GM12864 (cell line): ENCODE measurements around the gene PROK1.
"Not testable (repeated sequence)": the region's sequence is repeated elsewhere in the genome, so short reads cannot be mapped to it uniquely, and the experiment has no call there.

Experiments used
- DNase-seq: peaks from one replicate; pipeline ENCODE4 v3.0.0-alpha.2; 2011; ENCODE audit warnings: low read depth
- H3K4me3 ChIP-seq: 2 replicates; pipeline ENCODE4 v1.5.1; 2011; ENCODE audit warnings: mild to moderate bottlenecking, low read depth, low read length, control low read depth
- TF ChIP-seq, protein P1 (sequence below): IDR thresholded peaks from 2 replicates; pipeline ENCODE4 v1.5.1; 2011; ENCODE audit warnings: low read depth, mild to moderate bottlenecking, moderate library complexity, low read length, control low read depth, inconsistent platforms; ENCODE audit errors: missing control alignments

Gene PROK1

DNA sequence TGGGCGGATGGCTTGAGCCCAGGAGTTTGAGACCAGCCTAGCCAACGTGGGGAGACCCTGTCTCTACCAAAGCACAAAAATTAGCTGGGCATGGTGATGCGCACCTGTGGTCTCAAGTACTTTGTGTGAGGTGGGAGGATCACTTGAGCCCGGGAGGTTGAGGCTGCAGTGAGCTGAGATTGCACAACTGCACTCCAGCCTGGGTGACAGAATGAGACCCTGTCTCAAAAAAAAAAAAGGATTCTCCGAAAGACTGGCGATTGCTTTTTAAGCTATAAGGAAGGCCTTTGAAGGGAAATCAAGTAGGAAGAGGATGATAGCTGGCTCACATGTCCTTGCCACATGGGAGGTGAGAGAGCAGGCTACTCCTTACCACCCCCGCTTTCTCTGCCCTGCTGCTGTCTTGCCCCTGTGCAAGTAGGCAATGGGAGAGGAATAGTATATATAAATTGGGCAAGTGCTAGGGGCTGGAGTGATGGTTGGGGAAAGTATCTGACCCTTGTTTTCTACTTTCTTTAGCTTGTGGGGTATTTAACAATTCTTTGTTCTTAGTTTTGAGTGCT, 39.7 kb upstream of the PROK1 start:
- TF ChIP-seq, protein P1, sequence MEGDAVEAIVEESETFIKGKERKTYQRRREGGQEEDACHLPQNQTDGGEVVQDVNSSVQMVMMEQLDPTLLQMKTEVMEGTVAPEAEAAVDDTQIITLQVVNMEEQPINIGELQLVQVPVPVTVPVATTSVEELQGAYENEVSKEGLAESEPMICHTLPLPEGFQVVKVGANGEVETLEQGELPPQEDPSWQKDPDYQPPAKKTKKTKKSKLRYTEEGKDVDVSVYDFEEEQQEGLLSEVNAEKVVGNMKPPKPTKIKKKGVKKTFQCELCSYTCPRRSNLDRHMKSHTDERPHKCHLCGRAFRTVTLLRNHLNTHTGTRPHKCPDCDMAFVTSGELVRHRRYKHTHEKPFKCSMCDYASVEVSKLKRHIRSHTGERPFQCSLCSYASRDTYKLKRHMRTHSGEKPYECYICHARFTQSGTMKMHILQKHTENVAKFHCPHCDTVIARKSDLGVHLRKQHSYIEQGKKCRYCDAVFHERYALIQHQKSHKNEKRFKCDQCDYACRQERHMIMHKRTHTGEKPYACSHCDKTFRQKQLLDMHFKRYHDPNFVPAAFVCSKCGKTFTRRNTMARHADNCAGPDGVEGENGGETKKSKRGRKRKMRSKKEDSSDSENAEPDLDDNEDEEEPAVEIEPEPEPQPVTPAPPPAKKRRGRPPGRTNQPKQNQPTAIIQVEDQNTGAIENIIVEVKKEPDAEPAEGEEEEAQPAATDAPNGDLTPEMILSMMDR, result no peak
- no peak for DNase-seq

DNA sequence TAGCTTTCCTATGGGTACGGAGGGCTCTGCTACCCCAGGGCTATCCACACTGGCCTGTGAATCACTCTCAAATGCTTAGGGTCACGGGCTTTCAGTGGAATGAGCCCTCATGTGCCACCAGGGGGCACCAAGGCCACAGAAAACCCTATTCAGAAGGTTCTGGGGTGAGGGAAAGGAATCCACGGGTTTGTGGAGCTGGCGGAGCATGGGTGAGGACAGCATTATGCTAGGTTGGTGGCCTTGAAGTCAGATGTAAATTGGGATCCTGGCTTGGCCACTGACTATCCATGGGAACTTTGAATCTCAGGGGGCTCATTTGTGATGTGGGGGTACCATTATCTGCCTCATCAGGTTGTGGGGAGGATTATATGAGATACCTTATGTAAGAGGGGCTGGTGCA, 38.4 kb upstream of the PROK1 start:
- H3K4me3 ChIP-seq, result no peak overlapping the region
- DNase-seq, result peak; percentile 30
- TF ChIP-seq, protein P1, result peak; percentile 87

More for the DNA sequence above, 39.7 kb upstream of the PROK1 start:
- no peak overlapping the region for H3K4me3 ChIP-seq

DNA sequence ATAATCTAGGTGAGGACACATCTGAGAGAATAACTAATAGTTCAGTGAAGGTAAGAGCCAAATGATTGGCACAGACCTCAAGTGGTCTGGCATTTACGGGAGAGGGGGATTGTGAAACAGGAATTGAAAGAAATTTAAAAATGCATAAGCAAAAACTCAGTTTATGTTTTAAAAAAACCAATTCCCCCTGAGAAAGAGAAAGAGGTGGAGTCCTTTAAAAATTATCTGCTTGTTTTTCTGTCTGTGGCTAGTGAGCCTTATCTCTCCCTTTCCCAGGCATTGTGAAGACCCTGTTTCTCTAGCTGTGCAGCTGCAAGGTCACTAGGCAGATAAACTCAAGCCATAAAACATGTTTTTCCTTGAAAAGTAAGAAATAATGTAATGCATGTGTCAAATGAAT, 37.9 kb upstream of the PROK1 start:
- not testable (repeated sequence) for DNase-seq, H3K4me3 ChIP-seq

DNA sequence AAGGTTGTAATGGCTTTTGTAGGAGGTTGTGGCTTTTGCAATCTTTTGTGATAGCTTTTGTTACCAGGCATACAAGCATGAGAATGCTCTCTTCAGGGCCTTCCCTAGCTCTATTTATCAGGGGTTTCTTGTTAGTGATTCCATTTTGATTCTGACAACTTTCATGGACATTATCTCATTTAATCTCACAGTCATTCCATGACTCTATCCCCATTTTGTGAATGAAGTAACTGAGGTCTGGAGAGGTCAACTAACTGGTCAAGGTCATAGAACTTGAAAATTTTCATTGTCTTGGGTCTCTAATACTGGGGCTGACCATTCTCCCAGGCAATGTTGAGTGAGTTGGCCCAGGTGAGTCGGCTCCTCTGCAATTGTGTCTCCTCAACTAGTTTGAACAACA, 32.2 kb upstream of the PROK1 start:
- DNase-seq, result no peak

DNA sequence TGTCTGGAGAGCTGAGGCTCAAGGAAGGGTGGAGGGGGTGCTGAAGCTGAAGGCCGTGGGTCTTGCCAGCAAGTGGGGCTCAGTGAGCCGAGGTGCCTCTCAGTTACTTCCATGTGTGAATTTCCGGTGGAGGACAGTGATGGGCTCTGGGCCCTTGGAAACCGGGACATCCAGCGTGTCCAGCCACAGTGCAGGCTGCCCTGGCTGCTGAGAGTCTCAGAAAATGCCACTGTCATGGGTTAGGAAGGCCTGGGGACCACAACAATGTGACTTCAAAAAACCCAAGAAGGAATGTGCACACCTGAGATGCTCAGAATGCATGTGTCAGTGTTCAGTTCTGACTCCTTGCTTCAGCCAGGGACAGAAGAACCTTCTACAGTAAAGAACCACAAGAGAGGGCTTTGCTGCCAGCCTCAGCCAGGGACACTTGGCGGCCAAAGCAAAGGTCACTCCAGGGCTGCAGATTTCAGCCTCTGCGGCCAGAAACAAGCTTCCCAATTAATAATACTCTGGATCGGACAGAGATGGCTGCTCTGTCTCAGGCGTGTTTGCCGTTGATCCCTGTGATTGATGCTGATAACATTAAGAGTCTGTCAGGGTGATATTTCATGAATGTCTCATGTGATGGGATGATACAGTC, 30.8 kb upstream of the PROK1 start:
- TF ChIP-seq, protein P1, result no peak
- no peak overlapping the region for H3K4me3 ChIP-seq
- no peak for DNase-seq

More for the DNA sequence above, 32.2 kb upstream of the PROK1 start:
- TF ChIP-seq, protein P1, result no peak
- no peak overlapping the region for H3K4me3 ChIP-seq

DNA sequence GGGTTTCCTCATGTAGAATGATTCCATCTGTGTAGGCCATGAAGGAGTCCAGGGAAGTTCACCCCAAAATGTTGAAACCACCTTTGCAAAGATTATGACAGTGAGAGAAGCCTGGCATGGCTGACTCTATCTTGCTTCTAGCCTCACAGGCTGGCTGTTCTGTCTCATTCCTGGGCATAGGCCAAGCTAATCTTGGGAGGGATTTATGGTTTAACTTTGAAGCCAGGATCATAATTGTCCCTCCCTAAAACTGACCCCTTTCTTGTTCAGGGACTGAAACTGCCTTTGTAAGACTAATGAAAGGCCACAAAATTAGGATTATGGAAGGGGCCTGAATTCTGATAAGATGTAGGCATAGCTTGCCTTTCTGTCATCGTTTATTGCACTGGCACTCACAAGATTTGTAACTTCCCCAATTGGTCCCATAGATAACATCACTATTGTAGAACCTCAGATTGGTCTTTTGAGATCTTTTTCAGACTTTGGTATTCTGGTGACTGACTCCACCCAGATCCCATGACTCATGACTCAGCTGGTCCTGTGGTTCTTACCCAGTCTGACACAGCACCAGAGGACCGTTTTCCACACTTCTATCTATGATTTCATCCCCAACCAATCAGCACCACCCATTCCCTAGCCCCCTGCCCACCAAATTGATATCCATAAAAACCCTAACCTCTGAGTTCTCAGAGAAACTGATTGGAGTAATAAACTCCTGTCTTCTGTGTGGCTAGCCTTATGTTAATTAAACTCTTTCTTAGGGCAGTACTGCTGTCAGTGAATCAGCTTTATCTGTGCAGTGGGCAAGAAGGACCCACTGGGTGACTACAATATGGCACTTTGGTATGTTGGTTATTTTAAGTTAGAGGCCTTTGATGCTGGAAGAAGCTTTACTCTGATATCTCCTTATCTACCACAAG, 29.8 kb upstream of the PROK1 start:
- H3K4me3 ChIP-seq, result no peak overlapping the region
- no peak for DNase-seq
- TF ChIP-seq, protein P1, result no peak
